Activated CD4-positive, alpha-beta T cell treated with anti-CD3 and anti-CD28 coated beads, Interleukin-2, amount 50 U/mL, for 24 hours (primary cell): ENCODE data around the gene COPB2.
"Not testable (repeated sequence)": the region's sequence is repeated elsewhere in the genome, so short reads cannot be mapped to it uniquely, and the experiment has no call there.

Experiments
- DNase-seq, 2 donors: peaks; one replicate each; pipeline ENCODE4 v3.0.0-alpha.2; 2020; ENCODE audit warnings: low read depth in 1 of 2, low spot score in 1 of 2

Gene COPB2

DNA sequence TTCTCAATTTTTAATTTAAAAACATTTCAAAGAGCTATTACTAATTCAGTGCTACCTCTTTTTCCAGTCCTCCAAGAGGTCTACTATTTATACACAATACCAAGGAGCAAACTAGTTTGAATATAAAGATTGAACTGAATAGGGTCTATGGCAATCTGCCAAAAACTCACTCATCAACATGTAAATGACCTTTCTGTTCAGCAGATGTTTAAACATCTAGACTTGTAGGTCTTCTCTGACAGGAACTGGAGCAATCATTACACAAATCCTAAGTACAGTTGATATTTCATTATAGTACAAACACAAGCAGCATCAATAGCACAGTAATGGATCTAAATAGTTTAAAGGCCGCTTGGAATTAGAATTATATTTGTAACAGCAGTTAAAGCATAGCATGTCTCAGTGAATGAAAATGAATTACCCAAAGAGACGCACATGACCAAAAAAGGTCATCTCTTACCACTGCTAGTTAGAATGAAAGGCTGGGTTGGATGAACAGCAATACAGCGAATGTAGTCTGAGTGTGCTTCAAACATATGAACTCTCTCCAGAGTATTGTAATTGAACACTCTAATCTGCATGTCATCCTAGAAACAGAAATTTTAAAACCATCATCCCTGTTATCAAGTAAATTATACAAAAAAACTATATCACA lies 10.7 kb downstream of the COPB2 start:
- no peak for DNase-seq

DNA sequence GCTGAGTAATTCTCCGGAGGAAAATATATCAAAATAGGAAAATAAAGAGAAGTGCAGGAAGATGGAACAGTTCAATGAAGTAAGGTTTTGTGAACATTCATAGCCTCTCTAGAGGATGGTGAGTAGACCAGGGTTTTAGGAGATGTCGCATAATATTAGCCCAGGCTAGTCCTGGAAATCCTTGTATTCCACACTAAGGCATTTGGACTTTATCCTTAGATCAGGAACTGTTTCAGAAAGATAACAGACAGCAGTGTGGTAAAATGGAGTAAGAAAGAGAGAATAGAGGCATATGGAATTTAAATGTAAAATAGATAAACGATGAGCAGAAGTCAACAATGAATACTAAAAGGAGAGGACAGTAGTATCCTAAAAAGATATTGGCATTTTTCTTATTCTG lies 12.1 kb downstream of the COPB2 start:
- no peak for DNase-seq

DNA sequence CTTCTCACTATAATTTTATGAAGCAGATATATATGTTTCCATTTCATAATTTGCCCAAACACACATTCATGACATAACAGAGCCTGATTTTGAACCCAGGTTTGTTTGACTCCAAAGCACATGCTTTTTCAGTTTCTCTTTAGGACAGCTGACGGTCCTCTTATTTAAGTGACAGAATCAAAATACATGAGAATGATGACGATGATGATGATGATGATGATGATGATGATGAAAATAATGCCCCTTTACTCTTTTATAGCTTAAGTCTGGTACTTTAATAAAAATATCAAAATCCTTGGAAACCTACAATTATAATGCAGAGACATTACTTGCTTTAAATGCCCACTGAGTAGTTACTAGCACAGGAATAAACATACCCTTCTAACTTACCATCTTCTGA lies 15.3 kb downstream of the COPB2 start:
- DNase-seq: no peak

DNA sequence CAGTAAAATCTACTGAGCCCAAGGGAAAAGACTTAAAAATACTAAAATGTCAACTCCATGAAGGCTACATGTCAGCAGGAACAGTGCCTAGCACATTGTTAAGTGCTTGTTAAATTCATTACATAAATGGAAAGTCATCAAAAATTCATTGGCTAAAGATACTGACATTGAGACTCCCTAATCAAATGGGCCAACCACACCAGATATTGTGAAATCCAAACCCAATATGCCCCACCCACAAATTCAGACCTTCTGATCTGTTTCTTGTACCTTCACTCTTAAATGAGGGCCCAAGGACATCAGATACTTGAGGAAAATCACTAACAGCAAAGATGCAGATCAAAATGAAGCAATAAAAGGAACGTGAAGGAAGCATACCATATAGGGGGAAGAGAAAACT lies 24.9 kb downstream of the COPB2 start:
- DNase-seq: no peak

DNA sequence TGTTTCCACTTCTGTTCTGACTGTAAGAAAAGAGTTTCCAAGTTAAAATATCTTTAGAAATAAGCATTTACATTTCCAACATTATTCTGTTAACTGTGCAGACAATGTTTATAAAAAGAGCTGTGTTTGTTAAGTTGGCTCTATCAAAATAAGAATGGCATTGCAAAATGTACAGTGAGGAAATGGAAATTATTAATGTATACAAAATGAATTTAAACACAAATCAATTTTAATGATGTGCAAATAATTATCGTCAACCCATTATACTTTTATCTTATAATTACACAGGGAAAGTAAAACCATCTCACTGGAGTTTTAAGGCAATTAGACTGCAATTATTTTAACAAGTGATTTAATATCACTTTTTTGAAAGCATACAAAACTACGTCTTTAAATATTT lies 28.2 kb downstream of the COPB2 start:
- DNase-seq: no peak

DNA sequence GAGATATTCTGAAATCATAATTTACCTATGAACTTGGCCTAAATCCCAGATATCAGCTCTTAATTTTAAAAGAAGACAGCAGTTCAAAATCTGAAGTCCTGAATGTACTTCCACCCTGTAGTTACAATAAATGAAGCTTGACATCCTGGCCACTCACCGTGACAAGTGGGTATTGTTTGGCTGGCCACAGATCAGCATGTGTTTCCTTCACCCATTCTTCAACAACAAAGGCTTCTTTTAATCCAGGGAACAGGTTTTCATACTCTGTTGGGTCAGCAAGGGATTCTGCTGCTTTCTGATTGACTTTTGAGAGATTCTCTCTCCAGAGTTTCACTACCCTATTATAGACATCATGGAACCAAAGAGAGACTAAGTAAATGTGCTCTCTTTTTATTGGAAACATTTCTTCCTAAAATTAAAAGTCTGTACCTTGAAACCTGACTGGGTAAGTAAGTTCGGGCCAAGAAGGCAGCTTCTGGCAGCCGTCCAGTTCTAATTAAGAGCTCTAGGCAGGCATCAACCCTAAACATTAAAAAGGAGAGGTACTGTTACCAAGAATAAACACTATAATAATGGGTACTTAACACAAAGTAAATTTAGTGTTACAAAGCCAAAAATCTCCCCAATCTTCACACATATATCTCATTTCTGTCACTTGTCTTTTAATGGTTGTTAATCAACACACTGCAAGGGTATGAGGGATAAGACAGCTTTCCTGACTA lies 30.4 kb downstream of the COPB2 start:
- no peak for DNase-seq

DNA sequence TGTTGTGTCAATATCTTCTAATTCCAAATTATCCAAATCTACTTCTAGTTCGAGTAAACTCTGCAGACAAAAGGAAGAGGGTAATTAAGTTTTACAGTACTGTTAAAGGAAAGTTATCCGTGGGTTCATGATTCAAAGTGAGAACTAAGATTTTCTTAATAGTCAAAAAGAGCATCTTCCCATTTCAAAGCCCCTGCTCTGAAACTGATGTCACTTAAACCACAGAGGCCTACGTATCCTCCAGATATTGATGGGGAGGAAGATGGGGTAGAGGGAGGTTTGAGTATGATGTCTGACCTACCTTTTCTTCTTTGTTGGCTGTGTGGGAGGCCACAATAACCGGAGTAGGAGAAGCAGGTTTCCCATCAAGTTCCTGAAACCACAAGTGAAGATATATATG lies 31.5 kb downstream of the COPB2 start:
- DNase-seq: peak in 1 of 2 donors; percentile 17

DNA sequence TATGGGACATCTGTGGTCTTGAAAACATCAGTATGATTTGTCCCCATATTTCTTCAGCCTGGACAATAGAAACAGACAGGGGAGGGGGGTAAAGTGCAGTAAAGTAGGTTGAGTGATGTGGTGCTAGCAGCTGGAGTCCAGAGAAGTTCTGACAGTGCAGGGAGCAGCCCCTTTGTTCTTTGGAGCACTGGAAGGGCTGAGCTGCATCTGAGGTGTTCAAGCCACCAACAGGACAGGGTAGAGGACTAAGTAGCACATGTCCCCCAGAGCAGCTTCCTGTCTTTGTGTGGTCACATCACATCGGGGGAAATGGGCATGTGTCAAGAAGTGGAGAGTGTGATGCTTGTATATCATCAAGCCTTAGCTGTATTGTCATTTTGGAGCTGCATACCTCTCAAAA lies 33.6 kb downstream of the COPB2 start:
- no peak for DNase-seq

DNA sequence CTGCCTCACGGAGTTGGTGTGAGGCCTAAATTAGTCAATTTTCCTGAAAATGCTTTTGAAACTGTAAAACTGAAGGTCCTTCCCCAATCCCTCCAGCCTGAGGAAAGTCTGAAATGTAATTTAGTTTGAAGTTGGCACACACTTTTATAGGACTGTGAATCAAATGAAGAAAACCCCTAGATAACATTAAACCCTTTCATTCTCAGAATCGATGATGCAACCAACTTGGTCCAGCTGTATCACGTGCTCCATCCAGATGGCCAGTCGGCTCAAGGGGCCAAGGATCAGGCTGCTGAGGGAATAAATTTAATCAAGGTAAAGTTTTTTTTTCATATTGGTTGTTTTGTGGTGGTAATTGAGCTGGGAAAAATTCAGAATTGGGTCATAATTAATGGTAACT lies 34.0 kb downstream of the COPB2 start:
- DNase-seq: no peak

DNA sequence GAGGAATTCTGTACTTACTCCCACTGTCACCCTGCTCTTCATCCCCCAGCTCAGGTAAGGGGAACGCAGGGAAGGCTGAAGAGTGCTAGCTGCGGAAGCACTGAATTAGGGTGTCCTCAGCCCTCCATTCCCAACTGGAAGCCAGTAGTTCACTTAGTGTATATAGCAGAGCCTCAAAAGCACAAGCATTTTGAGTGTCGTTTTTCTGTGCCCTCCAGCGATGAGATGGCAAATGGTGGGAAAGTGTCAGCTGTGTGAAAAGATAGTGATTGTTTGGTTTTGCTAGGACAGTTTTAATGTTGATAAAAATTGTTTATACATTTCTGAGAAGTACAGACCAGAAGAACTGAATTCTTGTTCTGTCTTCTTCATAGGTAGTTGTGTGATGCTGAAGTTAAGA lies 34.8 kb downstream of the COPB2 start:
- DNase-seq: no peak

DNA sequence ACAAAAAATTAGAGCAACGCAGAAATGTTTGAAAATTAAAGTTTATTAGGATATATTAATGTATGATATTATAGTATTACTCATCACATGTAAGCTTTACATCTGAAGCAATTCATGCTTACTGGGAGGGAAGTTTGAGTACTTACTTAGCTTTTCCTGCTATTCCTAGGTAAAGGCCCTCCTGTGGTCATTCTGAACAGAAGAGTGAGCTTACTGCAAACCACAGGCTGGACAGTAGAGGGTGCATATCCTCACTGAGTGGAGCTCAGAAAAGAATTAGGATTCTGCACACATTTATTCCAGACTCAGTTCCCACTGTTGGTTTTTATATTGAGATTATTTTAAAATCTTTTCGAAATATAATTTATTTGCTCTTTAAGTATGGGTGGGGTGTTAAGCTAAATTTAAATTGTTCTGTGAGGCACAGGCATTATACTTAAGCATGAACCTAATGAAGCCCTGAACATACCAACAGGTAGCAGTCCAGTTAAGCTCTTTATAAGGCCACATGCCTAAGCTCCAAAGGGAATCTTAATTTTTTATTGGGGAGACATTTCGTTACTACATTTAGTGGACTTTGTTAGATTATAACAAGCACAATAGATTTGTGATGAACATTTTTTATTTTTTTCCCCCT lies 35.4 kb downstream of the COPB2 start:
- DNase-seq: no peak

DNA sequence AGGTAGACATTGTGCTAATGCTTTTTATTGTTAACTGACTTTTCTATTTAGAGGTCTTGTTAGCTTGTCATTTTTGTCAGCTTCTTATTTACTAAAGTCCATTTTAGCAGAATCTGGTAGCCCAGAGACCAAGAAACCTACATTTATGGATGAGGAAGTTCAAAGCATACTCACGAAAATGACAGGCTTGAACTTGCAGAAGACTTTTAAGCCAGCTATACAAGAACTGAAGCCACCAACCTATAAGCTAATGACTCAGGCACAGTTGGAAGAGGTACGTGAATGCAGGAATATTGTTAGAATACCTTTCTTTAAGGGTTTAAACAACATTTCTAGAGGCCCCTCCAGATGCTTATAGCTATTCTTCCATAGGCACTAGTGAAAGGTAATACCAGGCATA lies 42.7 kb downstream of the COPB2 start:
- no peak for DNase-seq

DNA sequence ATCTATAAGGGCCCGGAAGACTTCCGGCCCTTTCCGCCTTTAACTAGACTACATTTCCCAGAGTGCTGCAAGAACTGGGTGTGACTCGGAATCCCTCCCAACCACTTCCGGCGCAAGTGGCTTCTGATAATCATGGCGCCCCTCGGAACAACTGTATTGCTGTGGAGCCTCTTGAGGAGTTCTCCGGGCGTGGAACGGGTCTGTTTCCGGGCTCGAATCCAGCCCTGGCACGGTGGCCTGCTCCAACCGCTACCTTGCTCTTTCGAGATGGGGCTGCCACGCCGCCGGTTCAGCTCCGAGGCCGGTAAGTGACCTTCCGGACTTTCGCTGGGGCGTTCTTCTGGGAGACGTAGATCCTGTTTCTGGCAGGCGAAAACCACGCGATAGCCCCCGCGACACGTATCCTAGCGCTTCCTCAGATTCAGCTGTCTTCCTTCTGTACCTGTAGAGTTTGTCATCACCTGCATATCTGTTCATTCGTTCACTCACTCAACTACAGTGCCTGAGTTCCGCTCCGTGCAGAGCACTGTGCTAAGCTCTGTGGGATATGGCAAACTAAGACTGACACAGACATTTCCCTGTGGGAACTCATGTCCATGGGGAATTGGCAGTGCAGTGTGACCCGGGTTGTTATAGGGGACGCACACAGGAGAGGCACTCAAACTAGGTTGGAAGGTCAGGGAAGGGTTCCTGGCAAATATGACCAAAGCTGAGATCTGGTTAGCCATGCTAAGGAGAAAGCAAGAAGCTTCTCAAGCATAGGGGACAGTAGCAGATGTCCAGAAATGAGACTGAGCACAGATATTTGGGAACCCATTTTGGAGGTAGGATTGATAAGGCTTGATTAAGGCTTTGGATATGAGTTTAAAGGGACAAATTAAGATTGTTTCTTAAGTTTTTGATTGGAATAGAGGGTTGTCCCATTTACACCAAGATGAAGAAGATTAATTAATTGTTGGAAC lies 45.3 kb downstream of the COPB2 start, which contains the start of gene MRPS22:
Gene MRPS22 (plus strand): TSS at position 126 of the 962 bp plus-strand sequence. CDS start 7 bp downstream, at position 133.
- peak; percentile 59 to 83 for DNase-seq

DNA sequence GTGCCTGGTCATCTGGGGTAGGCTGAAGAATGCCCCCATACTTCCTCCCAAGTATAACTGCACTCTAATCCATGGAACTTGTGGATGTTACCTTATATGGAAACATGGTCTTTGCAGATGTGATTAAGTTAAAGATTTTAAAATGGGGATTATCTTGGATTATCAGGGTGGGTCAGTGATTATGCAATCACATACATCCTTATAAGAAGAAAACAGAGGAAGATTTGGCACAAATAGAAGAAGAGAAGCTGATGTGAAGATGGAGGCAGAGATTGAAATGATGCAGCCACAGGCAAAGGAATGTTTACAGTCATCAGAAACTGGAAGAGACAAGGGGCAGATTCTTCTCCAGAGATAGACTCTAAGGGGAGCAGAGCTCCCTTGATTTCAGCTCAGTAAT lies 47.4 kb downstream of the COPB2 start:
- no peak for DNase-seq

DNA sequence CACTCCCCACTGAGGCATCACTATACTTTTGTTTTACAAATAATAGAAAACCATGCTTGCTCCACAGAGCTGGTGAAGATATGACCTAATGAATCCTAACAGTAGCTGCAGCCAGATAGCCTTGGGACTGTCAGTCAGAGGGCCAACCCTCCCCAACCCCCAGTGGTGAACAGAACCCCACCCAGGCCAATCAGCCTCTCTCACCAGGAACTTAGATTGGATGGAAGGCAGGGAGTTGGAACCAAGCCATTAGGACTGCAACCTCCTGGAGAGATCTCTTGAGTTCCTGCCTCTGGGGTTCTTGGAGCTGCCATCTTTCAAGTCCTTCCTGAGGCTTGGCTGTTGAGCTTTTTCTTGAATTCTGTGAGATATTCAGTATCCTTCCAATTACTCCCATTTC lies 48.7 kb downstream of the COPB2 start:
- DNase-seq: no peak

DNA sequence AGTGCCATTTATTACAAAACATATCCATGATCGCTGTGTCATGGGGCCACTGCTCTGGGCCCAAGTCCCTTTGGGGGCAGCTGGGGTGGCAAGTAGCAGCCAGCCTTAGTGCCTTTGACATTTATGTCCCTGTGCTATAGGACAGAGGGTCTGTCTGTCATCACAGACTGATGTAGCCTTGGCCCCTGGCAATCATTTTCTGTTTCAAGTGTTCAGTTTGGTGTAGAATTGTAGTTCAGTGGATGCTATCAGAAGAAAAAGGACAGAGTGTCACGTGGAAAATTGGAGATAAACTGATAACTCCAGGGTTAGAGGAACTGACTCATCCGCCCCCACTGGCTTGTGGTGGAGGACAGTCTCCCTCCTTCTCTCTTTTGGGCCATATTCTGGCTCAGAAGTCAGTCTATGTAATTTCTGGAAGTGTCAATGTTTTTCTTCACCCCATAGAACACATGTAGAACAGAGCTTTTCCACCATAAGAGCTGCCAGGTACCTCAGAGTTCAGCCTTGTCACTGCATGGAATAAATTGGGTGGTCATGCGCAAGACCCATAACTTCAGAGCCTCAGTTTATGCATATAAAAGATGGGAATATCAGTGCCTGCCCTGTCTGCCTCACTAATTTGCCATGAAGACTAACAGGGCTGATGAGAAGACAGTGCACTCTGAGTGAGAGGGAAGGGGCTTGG lies 50.1 kb downstream of the COPB2 start:
- DNase-seq: no peak

DNA sequence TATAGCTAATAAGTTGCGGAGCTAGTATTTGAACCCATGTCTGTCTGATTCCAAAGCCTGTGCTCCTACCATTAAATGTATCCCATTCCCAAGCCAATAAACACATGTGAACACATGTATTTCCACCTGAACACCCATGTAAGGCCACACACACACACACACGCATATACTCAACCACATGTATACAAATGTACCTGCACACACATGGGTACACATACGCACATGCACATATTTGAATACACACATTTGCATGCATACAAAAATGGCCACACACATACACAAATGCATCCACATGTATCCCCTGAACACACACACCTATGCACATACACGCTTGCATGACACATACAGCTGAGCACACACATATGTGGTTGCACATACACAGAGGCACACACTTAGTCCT lies 51.0 kb downstream of the COPB2 start:
- DNase-seq: no peak

DNA sequence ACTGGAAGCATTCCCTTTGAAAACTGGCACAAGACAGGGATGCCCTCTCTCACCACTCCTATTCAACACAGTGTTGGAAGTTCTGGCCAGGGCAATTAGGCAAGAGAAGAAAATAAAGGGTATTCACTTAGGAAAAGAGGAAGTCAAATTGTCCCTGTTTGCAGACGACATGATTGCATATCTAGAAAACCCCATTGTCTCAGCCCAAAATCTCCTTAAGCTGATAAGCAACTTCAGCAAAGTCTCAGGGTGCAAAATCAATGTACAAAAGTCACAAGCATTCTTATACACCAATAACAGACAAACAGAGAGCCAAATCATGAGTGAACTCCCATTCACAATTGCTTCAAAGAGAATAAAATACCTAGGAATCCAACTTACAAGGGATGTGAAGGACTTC lies 54.8 kb downstream of the COPB2 start:
- DNase-seq: not testable (repeated sequence)

DNA sequence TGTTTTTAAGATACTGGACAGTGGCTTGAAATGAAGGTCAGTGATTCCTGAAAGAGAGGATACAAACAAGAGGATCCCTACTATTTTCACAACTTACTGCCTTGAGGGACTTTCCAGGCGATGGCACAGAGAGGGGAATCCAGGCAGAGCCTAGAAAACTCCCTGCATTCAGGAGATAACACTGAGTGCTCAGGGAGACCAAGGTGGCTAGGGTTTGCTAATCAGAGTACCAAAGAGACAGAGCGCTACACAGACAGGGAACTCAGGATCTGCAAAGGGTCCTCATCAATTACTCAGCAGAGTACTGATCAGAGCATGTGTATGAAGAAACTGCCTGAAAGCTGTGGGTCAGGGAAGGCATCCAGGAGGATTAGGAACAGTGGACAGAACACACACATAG lies 57.4 kb downstream of the COPB2 start:
- no peak for DNase-seq

DNA sequence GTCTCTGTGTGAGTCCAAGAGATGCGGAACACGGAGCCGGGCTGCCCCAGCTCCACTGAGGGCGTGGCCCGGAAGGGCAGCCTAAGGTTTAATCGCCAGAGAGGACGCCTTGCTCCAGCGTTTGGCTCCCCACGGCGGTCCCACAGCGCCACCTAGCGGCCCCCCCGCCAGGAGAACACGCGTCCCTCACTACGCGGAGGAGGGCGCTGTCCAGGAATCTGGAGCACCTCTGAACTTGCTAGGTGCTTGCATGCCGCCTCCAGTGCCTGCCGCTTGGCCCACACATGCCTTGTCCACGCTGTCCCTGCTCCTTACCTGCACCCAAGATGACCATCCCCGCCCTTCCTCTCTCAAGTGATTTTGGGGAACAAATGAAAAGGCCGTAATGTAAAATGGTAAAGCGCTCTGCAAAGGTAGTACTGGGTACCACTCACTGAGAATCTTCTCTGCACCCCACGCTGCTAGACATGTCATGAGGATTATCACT lies 60.0 kb downstream of the COPB2 start:
- DNase-seq: peak; percentile 83 to 85

DNA sequence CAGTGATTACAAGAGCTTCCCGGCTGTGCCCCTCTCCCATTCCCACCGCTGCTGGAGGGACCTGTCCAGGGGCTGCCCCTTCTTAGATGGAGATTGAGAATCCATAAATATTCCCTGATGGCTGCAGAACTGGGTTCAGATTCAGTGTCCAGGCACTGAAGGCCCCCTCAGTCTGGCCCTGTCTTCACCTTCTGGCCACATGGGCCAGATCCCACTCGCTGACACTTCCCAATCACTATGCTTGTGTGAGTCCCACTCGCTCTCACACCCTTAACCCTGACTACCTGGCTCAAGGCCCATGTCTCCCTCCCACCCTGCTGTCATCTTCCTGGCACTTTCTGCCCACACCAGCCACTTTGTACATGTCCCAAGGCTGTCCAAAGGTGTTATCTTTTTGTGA lies 61.1 kb downstream of the COPB2 start:
- no peak for DNase-seq
